GM19240 (cell line): ENCODE measurements around the gene FANCM.

Experiments
- DNase-seq: peaks from one replicate; pipeline ENCODE4 v3.0.0; 2011; ENCODE audit warnings: low spot score; ENCODE audit not compliant: insufficient read length

The FANCM gene

DNA sequence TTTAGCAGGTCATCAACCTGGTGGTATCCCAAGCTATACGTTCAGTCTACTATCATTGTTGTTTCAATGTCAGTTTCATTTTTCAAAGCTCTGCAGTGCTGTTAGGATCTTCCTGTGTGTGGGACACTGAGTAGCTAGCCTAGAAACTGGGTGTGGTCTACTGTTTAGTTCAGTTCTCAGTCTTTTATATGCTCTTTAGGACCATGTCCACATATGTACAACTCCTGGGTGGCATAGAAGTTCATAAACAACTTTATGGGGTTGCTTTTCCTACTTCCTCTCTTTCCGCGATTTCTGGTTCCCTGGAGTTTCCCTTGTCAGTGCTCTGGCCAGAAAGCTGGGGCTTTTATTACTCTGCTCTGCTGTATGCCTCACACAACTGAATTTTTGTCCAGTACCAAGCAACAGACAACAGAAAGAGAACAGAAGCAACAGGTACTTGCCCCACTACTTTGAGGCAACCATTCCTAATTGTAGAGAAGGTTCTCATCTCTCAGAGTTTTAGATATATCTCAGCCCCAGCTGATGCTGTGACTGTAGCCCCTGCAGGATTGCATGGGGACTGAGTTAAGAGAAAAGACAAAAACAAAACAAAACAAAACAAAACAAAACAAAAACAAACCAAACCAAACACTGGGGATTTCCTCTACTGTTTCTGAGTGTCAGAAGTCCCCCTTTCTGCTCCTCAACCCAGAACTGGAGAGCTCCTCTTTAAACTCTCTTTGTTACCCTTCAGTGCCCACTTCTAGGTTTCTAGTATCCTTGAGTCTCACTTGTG is 86.9 kb downstream of the FANCM start:
- no peak for DNase-seq

DNA sequence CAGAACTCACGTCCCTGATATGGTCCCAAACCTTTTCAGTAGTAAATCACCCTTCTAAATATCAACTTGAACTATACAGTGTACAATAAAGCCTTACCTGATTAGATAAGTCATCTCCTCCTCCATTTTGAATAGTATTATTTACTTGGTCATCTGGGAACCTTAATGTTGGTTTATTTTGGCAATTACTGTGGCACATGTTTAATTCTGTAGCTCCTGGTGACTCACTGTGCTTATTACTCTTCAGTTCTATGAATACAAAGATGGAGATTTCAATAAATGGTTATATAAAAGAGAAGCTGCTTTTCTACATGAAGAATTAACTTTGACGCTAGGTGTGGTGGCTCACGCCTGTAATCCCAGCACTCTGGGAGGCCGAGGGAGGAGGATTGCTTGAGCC is 91.8 kb downstream of the FANCM start:
- DNase-seq: no peak

DNA sequence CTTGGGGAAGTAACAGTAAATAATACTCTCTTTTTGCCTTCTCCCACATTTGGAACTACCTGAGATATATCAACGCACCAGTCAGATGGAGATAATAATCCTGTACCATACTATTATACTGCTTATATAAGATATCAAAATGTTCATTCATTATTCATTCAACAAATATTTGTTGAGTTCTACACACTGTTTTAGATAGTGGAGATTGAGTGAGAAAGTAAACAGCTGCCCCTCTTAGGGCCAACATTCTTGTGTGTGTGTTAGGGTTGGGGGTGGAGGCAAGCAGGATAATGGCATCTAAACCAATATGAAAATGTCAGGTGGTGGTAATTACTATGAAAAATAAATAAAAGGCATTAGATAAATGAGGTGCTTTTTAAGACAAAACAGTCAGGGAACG is 103.3 kb downstream of the FANCM start:
- DNase-seq: no peak

GRCh38 chr14:45242706-45243105 is 107.0 kb downstream of the FANCM start:
- DNase-seq: no peak

DNA sequence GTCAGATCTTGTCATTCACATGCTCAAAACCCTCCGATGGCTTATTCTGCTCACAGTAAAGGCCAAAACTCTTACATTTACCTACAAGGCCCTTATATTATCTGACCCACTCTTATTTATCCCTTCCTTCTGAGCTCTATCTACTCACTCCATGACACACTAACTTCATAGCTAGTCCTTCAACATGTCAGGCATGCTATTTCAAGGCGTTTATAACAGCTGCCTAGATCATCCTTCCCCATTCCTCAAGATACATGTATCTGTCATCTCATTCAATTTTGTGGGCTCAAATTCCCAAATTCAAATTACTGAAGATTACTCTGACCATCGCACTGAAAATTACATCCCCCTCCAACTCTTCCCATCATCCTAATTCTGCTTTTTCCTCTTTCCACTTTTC is 110.4 kb downstream of the FANCM start:
- no peak for DNase-seq

- DNase-seq: no peak
Observed at GRCh38 chr14:45246691-45247090, 111.0 kb downstream of the FANCM start.

DNA sequence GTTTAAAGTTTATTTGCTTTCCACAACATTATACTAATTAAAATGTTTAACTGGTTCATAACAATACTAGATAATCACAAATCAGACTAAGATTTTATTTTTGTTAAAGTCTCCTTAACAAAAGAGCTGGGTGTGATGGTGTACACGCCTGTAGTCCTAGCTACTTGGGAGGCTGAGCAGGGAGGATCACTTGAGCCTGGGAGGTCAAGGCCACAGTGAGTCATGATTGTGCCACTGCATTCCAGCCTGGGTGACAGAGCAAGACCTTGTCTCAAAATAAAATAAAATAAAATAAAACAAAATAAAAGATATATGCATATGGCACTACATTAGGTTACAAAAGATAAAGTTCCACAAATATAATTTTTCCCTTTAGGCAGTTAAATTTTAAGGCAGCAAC is 111.7 kb downstream of the FANCM start:
- DNase-seq: no peak

- no peak for DNase-seq
Observed at GRCh38 chr14:45249856-45250575, 114.3 kb downstream of the FANCM start.
